ENCODE data around the gene BCKDK. TPM values are rescaled to one million over a fixed set of nuclear protein-coding genes. Genes with fewer than 3 reads are reported as not detected.

BCKDK gene
- total and polyA plus RNA-seq, 12 donors: 26.1 to 90.9 (median 71.4) TPM

GRCh38 chr16:31071861-31072260 is 36.3 kb upstream of the BCKDK start:
- intact Hi-C loops (cut with DNase I): loop anchor here in 9 of 10 donors (5.0 to 10.0 kb wide), 8 partner anchors 35 to 113 kb away; partner anchors contain the start of genes STX4 (in 4 of the 9), HSD3B7 (in 3 of the 9), BCKDK (in 1 of the 9) and FUS (in 1 of the 9)
- no peak for TF ChIP-seq CTCF (IDR thresholded peaks at IDR 0.05)
- no peaks in the 10 kb centered on the region for H3K27me3 ChIP-seq
- 40 to 46% methylated on average over 4 of the region's 4 CpGs for WGBS, 2 donors
- no peak for ATAC-seq
- H3K9me3 ChIP-seq: no peaks in the 10 kb centered on the region
- DNase-seq: no peak
- H3K4me1 ChIP-seq: peaks cover 2 to 33% (median 27%) of the 10 kb centered on the region in 9 donors
- peaks cover 0 to 11% (median 6%) of the 10 kb centered on the region in 9 donors for H3K36me3 ChIP-seq
- H3K27ac ChIP-seq: peak overlapping the region in 6 of 10 donors; percentile 87 to 99 (median 96)
- H3K4me3 ChIP-seq: peak overlapping the region in 7 of 10 donors; percentile 74 to 99 (median 90)

GRCh38 chr16:31072540-31073141 is 35.5 kb upstream of the BCKDK start:
- intact Hi-C loops (cut with DNase I): loop anchor here in 9 of 10 donors (5.0 to 10.0 kb wide), 8 partner anchors 35 to 112 kb away; partner anchors contain the start of genes STX4 (in 4 of the 9), HSD3B7 (in 3 of the 9), BCKDK (in 1 of the 9) and FUS (in 1 of the 9)
- peaks cover 0 to 19% (median 13%) of the 10 kb centered on the region in 9 donors for H3K36me3 ChIP-seq
- 2 to 3% methylated on average over 27 of the region's 27 CpGs for WGBS, 2 donors
- H3K27me3 ChIP-seq: no peaks in the 10 kb centered on the region
- H3K9me3 ChIP-seq: no peaks in the 10 kb centered on the region
- peaks cover 2 to 33% (median 27%) of the 10 kb centered on the region in 9 donors for H3K4me1 ChIP-seq
- DNase-seq (no peak), ATAC-seq (no peak)
- no peak for TF ChIP-seq CTCF (IDR thresholded peaks at IDR 0.05)
- H3K27ac ChIP-seq: peak overlapping the region in 9 of 10 donors; percentile 87 to 99 (median 96)
- peak overlapping the region; percentile 74 to 99 (median 84) for H3K4me3 ChIP-seq

DNA sequence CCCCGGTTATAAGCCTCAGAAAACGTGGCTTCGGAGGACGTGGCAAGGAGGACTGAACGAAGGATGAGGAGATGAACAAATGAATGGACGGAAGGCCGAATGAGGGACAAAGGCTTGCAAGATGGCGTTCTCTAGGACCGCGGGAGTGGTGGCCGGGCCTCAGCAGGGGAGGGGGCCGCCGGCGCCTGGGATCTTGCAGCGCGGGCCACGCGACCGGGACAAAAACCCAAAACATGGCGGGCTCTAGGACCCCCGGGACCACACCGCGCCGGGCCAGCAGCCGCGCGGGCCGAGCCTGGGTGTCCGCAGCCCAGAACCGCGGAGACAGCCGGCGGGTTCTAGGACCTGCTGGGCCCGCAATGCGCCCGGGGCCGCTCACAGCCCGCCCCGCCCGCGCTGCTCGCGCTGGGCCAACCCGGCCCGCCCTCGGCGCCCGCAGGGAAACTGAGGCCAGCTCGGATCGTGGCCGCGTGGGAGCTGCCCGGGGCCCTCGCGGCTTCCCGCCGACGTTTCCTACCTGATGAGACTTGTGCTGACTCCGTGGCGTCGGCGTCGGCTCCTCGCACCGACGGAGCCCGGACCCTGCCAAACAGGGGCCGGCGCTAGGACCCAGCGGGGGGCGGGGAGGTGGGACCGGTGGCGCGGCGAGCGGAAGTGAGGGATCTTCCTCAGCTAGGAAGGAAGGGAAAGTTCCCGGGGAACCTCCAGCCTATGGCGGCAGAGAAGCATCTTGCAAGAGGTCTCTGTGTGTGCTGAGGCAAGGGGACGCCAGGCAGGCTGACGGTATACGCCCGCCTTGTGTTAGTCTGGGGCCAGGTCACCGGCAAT is 34.8 kb upstream of the BCKDK start:
- DNase-seq (peak; percentile 90 to 95), ATAC-seq (peak; percentile 87 to 95 (median 92))
- Histone ChIP-seq H3K27me3 (no peaks in the 10 kb centered on the region), H3K4me3 (peak overlapping the region; percentile 74 to 99 (median 84)), H3K36me3 (peaks cover 0 to 26% (median 20%) of the 10 kb centered on the region in 9 donors), H3K9me3 (no peaks in the 10 kb centered on the region), H3K4me1 (peaks cover 2 to 33% (median 27%) of the 10 kb centered on the region in 9 donors), H3K27ac (peak overlapping the region; percentile 87 to 99 (median 96))
- intact Hi-C loops (cut with DNase I): loop anchor here in 9 of 10 donors (5.0 to 10.0 kb wide), 8 partner anchors 34 to 111 kb away; partner anchors contain the start of genes STX4 (in 4 of the 9), HSD3B7 (in 3 of the 9), BCKDK (in 1 of the 9) and FUS (in 1 of the 9)
- no peak for TF ChIP-seq CTCF (IDR thresholded peaks at IDR 0.05)
- 0% methylated on average over 69 to 83 of the region's 83 CpGs for WGBS, 2 donors

Measured in heart right ventricle (tissue), 16 donors.